GM18867 (cell line): Measurements from ENCODE around the gene MYPOP.
"Not testable (repeated sequence)": the region's sequence is repeated elsewhere in the genome, so short reads cannot be mapped to it uniquely, and the experiment has no call there.

Experiments
- ATAC-seq: cut with Tn5 transposase; IDR thresholded peaks from one replicate; pipeline ENCODE4 v1.9.1; 2021; ENCODE audit warnings: mild to moderate bottlenecking, moderate library complexity; ENCODE audit not compliant: unreplicated experiment

Gene MYPOP

GRCh38 chr19:45883881-45884681 is 18.3 kb downstream of the MYPOP start:
- no peak for ATAC-seq

GRCh38 chr19:45883586-45883880 is 18.9 kb downstream of the MYPOP start:
- ATAC-seq: no peak

GRCh38 chr19:45882652-45883585 is 19.5 kb downstream of the MYPOP start:
- no peak for ATAC-seq

- no peak for ATAC-seq
Measured at GRCh38 chr19:45881909-45882528, 20.4 kb downstream of the MYPOP start.

GRCh38 chr19:45881082-45881908 is 21.1 kb downstream of the MYPOP start:
- no peak for ATAC-seq

- no peak for ATAC-seq
Measured at GRCh38 chr19:45879971-45880370, 22.4 kb downstream of the MYPOP start.

GRCh38 chr19:45879055-45879454 is 23.4 kb downstream of the MYPOP start:
- no peak for ATAC-seq

GRCh38 chr19:45878043-45878794 is 24.2 kb downstream of the MYPOP start:
- no peak for ATAC-seq

- ATAC-seq: no peak
Measured at GRCh38 chr19:45876411-45877197, 25.8 kb downstream of the MYPOP start.

GRCh38 chr19:45876161-45876410 is 26.3 kb downstream of the MYPOP start:
- no peak for ATAC-seq

GRCh38 chr19:45874620-45874966 is 27.8 kb downstream of the MYPOP start:
- ATAC-seq: no peak

GRCh38 chr19:45873219-45873772 is 29.1 kb downstream of the MYPOP start:
- ATAC-seq: no peak

- ATAC-seq: no peak
Measured at GRCh38 chr19:45872095-45872919, 30.1 kb downstream of the MYPOP start.

GRCh38 chr19:45870798-45871197 is 31.6 kb downstream of the MYPOP start:
- no peak for ATAC-seq

GRCh38 chr19:45867241-45867640 is 35.2 kb downstream of the MYPOP start:
- ATAC-seq: not testable (repeated sequence)

GRCh38 chr19:45866400-45867176 is 35.8 kb downstream of the MYPOP start:
- ATAC-seq: no peak

GRCh38 chr19:45865269-45865948 is 37.0 kb downstream of the MYPOP start:
- ATAC-seq: no peak
